Endothelial cell of umbilical vein (primary cell): ENCODE data around the gene CYGB. TPM values are rescaled to one million over a fixed set of nuclear protein-coding genes. Genes with fewer than 3 reads are reported as not detected.

Experiments
- BruUV-seq: library from RNA; stranded (reverse); fragments of 400-500 nt; replicated peaks from 2 replicates; lab custom pipeline; 2021; lab: Mats Ljungman, UMichigan
- CTCF ChIA-PET: fragments of 300-600, 350-600 bp; sonication (Branson Sonifier 250); formaldehyde crosslinking; loops from one replicate; lab custom pipeline; 2021; ENCODE audit warnings: antibody characterized with exemption, inconsistent platforms; lab: Charles Lee
- POLR2A ChIA-PET: fragments of 300-600, 350-600 bp; sonication (Branson Sonifier 250); formaldehyde crosslinking; loops from one replicate; lab custom pipeline; 2021; ENCODE audit warnings: antibody characterized with exemption, inconsistent platforms; lab: Charles Lee
- DNase-seq: peaks from one replicate; pipeline ENCODE4 v3.0.0-alpha.2; 2011; ENCODE audit warnings: low read depth, low spot score
- FAIRE-seq: peaks from 2 replicates; lab custom pipeline; 2011; peaks lifted over from hg19 to GRCh38; lab: Jason Lieb, UNC
- H2AFZ ChIP-seq: 2 replicates; pipeline ENCODE4 v1.6.0; 2012; ENCODE audit warnings: low read depth, low read length, control low read depth, inconsistent platforms
- H3K27ac ChIP-seq: 2 replicates; pipeline ENCODE4 v1.5.1; 2011; ENCODE audit warnings: low read depth, mild to moderate bottlenecking, control low read depth, low read length, moderate library complexity; ENCODE audit not compliant: insufficient read depth
- H3K27me3 ChIP-seq, 2 experiments: 2 replicates each; pipeline versions ENCODE4 v1.6.0 to v1.6.1; 2011; ENCODE audit warnings: low read length in 2 of 2, mixed read lengths in 1 of 2; ENCODE audit not compliant: control insufficient read depth in 2 of 2, insufficient read depth in 2 of 2
- H3K36me3 ChIP-seq, 2 experiments: 2 replicates in 1 of 2; 3 replicates in 1 of 2; pipeline ENCODE4 v1.5.1; 2011; ENCODE audit warnings: low read length in 2 of 2, mild to moderate bottlenecking in 1 of 2, moderate library complexity in 1 of 2; ENCODE audit not compliant: control insufficient read depth in 2 of 2, insufficient read depth in 2 of 2; ENCODE audit errors: extremely low read depth in 1 of 2
- H3K4me1 ChIP-seq: 3 replicates; pipeline ENCODE4 v1.5.1; 2011; ENCODE audit warnings: mild to moderate bottlenecking, low read length; ENCODE audit not compliant: control insufficient read depth, insufficient read depth; ENCODE audit errors: extremely low read depth
- H3K4me2 ChIP-seq: 2 replicates; pipeline ENCODE4 v1.6.1; 2011; ENCODE audit warnings: low read length, control low read depth, mixed read lengths; ENCODE audit not compliant: insufficient read depth
- H3K4me3 ChIP-seq, 3 experiments: fragments of 200-600 bp in 1 of 3; sonication (generic), shearing (Covaris generic) in 1 of 3; replicated peaks in 1 of 3; 2 replicates each; pipeline ENCODE4 v1.5.1; 2011 to 2016; ENCODE audit warnings: control low read depth in 3 of 3, low read length in 3 of 3, mild to moderate bottlenecking in 2 of 3, inconsistent platforms in 1 of 3, low read depth in 1 of 3, moderate library complexity in 1 of 3; ENCODE audit not compliant: insufficient read depth in 1 of 3
- H3K79me2 ChIP-seq: 2 replicates; pipeline ENCODE4 v1.6.0; 2012; ENCODE audit warnings: low read length, inconsistent platforms; ENCODE audit not compliant: control insufficient read depth, insufficient read depth
- H3K9ac ChIP-seq: replicated peaks from 2 replicates; pipeline ENCODE3; 2011; ENCODE audit warnings: low read length, control low read depth; ENCODE audit not compliant: insufficient read depth; ENCODE audit errors: extremely low read depth
- H3K9me1 ChIP-seq: replicated peaks from 3 replicates; pipeline ENCODE4 v1.6.0; 2011; ENCODE audit warnings: mild to moderate bottlenecking, low read length; ENCODE audit not compliant: control insufficient read depth, insufficient read depth; ENCODE audit errors: extremely low read depth
- H3K9me3 ChIP-seq: replicated peaks from 2 replicates; pipeline ENCODE4 v1.5.1; 2012; ENCODE audit warnings: low read length, inconsistent platforms; ENCODE audit not compliant: control insufficient read depth, insufficient read depth
- H4K20me1 ChIP-seq: replicated peaks from 2 replicates; pipeline ENCODE3; 2011; ENCODE audit warnings: mild to moderate bottlenecking, low read length; ENCODE audit not compliant: control insufficient read depth, insufficient read depth; ENCODE audit errors: extremely low read depth
- EZH2 ChIP-seq: IDR thresholded peaks from 2 replicates; pipeline ENCODE4 v1.6.1; 2012; ENCODE audit warnings: borderline replicate concordance, low read depth, mild to moderate bottlenecking, moderate library complexity, low read length, inconsistent platforms; ENCODE audit not compliant: severe bottlenecking
- FOS ChIP-seq: IDR thresholded peaks from 2 replicates; pipeline ENCODE4 v1.6.1; 2011; ENCODE audit warnings: mild to moderate bottlenecking, low read length, moderate library complexity, borderline replicate concordance; ENCODE audit not compliant: insufficient read depth
- GATA2 ChIP-seq: IDR thresholded peaks from 2 replicates; pipeline ENCODE4 v1.7.0; 2011; ENCODE audit warnings: low read depth, mild to moderate bottlenecking, moderate library complexity, mixed read lengths, low read length; ENCODE audit not compliant: insufficient read length, insufficient read depth
- JUN ChIP-seq: IDR thresholded peaks from 2 replicates; pipeline ENCODE4 v1.6.1; 2011; ENCODE audit warnings: borderline replicate concordance, low read depth; ENCODE audit not compliant: insufficient read length, insufficient read depth
- MYC ChIP-seq: IDR thresholded peaks from one replicate; pipeline ENCODE4 v1.6.1; 2011; ENCODE audit warnings: mild to moderate bottlenecking, low read depth, low read length
- POLR2A ChIP-seq: IDR thresholded peaks from 2 replicates; pipeline ENCODE4 v1.6.1; 2012; ENCODE audit warnings: low read depth, mild to moderate bottlenecking, control low read depth, low read length
- POLR2AphosphoS5 ChIP-seq: IDR thresholded peaks from 2 replicates; pipeline ENCODE4 v1.6.1; 2012; ENCODE audit warnings: low read depth, mild to moderate bottlenecking, control low read depth, low read length, moderate library complexity; ENCODE audit not compliant: insufficient read depth
- dilution Hi-C: fragments of 300-500 bp; cut with MboI; formaldehyde crosslinking; loops from one replicate; pipeline ENCODE4 v1.15.0; 2019; ENCODE audit warnings: low sequenced_read_pairs; ENCODE audit not compliant: extremely low pct_ligation_motif_present
- intact Hi-C: fragments of 100-400 bp; cut with micrococcal nuclease; formaldehyde crosslinking; loops from one replicate; pipeline ENCODE4 v1.10.0; 2022
- polyA plus RNA-seq, 4 experiments: library from polyadenylated mRNA; depleted of rRNA in 3 of 4; stranded (reverse) in 3 of 4; unstranded in 1 of 4; fragments of >200 nt; gene quantifications; 2 replicates each; pipeline versions ENCODE4 v1.2.1 to v1.2.3, GENCODE V29; 2011 to 2012; ENCODE audit warnings: missing spikeins in 1 of 4
- total RNA-seq: library from RNA; stranded (reverse); gene quantifications from 2 replicates; pipeline ENCODE4 v1.2.3, GENCODE V29; 2021
- TF ChIP-seq, protein P1 (sequence below), 2 donors: IDR thresholded peaks; 1 replicate in 1 of 2; 2 replicates in 1 of 2; pipeline ENCODE4 v1.5.1; 2011; ENCODE audit warnings: low read length in 2 of 2, mild to moderate bottlenecking in 2 of 2, moderate library complexity in 2 of 2, control low read depth in 1 of 2, inconsistent platforms in 1 of 2, low read depth in 1 of 2; ENCODE audit not compliant: insufficient read depth in 1 of 2; ENCODE audit errors: extremely low read depth in 1 of 2
- TF ChIP-seq, protein P2 (sequence below): IDR thresholded peaks from 2 replicates; pipeline ENCODE4 v1.6.1; 2011; ENCODE audit not compliant: insufficient read depth, insufficient read length

The CYGB gene
- total and polyA plus RNA-seq, 2 donors (not counting 3 experiments of a cell fraction or from before 2014, with no cell fraction given), result 0.22 to 0.91 TPM

DNA sequence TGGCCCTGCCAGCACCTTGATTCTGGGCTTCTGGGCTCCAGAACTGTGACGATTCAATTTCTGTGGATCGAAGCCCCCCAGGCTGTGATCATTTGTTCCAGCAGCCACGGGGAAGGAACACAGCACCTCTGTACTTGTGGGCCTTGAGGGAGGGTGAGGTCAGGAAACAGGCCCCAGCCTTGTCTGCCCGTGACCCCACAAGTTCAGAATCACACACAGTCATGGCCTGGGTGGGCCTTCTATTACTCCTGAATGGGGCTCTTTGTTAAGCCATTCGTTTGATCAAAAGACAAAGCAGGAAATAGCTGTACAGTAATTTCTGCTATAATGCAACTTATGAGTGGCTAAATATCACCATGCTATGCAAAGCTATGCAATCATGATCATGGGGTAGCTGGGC lies 38.1 kb upstream of the CYGB start:
- H3K4me3 ChIP-seq, result no peak overlapping the region
- no peaks in the 10 kb centered on the region for H3K4me1 ChIP-seq
- H3K9ac ChIP-seq, result no peak overlapping the region
- no peaks in the 10 kb centered on the region for H3K9me3 ChIP-seq
- no peak overlapping the region for H3K27ac ChIP-seq
- no peaks in the 10 kb centered on the region for H3K27me3 ChIP-seq
- BruUV-seq, result no TSS peak
- no peaks in the 10 kb centered on the region for H3K79me2 ChIP-seq
- dilution Hi-C loops, result no loop called here
- no peaks in the 10 kb centered on the region for H3K36me3 ChIP-seq
- H4K20me1 ChIP-seq, result no peaks in the 10 kb centered on the region
- intact Hi-C loops, result no loop called here
- H3K4me2 ChIP-seq, result no peak overlapping the region
- H3K9me1 ChIP-seq, result no peaks in the 10 kb centered on the region
- TF ChIP-seq MYC, result no peak
- no peak for TF ChIP-seq POLR2A
- TF ChIP-seq FOS, result no peak
- no peak overlapping the region for H2AFZ ChIP-seq
- ChIA-PET POLR2A (no interaction called here), CTCF (no interaction called here)
- FAIRE-seq (no peak), DNase-seq (no peak)

DNA sequence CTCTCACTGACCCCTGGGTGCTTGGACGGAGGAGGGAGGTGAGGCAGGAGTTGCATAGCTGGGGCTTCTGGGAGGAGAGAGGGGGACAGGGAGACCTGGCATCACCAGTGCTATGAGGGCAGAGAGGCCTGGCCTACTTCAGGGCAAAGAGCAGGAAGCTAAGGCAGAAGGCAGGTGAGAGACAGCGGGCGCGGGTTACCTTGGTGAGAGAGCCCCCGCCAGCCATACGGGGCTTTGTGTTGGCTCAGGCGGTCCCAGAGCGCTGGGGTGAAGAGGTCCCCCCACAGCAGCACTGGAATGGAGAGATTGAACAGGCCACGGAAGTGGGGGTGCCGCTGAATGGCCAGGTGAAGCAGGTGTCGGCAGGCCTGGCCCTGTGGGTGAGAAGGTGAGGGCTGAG lies 36.7 kb upstream of the CYGB start:
- no peaks in the 10 kb centered on the region for H3K27me3 ChIP-seq
- no peak overlapping the region for H2AFZ ChIP-seq
- no peak overlapping the region for H3K9ac ChIP-seq
- no peaks in the 10 kb centered on the region for H3K79me2 ChIP-seq
- ChIA-PET POLR2A (no interaction called here), CTCF (no interaction called here)
- TF ChIP-seq MYC (no peak), GATA2 (no peak), JUN (no peak), FOS (no peak), EZH2 (no peak), POLR2AphosphoS5 (no peak), POLR2A (no peak)
- TF ChIP-seq, protein P1, sequence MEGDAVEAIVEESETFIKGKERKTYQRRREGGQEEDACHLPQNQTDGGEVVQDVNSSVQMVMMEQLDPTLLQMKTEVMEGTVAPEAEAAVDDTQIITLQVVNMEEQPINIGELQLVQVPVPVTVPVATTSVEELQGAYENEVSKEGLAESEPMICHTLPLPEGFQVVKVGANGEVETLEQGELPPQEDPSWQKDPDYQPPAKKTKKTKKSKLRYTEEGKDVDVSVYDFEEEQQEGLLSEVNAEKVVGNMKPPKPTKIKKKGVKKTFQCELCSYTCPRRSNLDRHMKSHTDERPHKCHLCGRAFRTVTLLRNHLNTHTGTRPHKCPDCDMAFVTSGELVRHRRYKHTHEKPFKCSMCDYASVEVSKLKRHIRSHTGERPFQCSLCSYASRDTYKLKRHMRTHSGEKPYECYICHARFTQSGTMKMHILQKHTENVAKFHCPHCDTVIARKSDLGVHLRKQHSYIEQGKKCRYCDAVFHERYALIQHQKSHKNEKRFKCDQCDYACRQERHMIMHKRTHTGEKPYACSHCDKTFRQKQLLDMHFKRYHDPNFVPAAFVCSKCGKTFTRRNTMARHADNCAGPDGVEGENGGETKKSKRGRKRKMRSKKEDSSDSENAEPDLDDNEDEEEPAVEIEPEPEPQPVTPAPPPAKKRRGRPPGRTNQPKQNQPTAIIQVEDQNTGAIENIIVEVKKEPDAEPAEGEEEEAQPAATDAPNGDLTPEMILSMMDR (IDR thresholded peaks at IDR 0.05; ENCODE audit: extremely low read depth in 1 of 2, insufficient read depth in 1 of 2, low read depth in 1 of 2, low read length in 2 of 2), result no peak
- TF ChIP-seq, protein P2, sequence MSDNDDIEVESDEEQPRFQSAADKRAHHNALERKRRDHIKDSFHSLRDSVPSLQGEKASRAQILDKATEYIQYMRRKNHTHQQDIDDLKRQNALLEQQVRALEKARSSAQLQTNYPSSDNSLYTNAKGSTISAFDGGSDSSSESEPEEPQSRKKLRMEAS, result no peak
- intact Hi-C loops, result no loop called here
- DNase-seq (no peak), FAIRE-seq (no peak)
- no peaks in the 10 kb centered on the region for H3K9me3 ChIP-seq
- dilution Hi-C loops, result no loop called here
- BruUV-seq, result no TSS peak
- H3K27ac ChIP-seq, result no peak overlapping the region
- no peaks in the 10 kb centered on the region for H3K9me1 ChIP-seq
- H3K4me3 ChIP-seq, result no peak overlapping the region
- H3K4me1 ChIP-seq, result no peaks in the 10 kb centered on the region
- H4K20me1 ChIP-seq, result no peaks in the 10 kb centered on the region
- H3K4me2 ChIP-seq, result no peak overlapping the region
- H3K36me3 ChIP-seq, result no peaks in the 10 kb centered on the region
